Fibroblast of villous mesenchyme (primary cell): ENCODE data around the gene EIF3F. TPM values are rescaled to one million over a fixed set of nuclear protein-coding genes. Genes with fewer than 3 reads are reported as not detected.

Experiments used
- DNase-seq: peaks from one replicate; pipeline ENCODE4 v3.0.0-alpha.2; 2010; ENCODE audit warnings: low read depth
- H3K4me3 ChIP-seq: 2 replicates; pipeline ENCODE4 v1.5.1; 2011; ENCODE audit warnings: low read depth, mild to moderate bottlenecking, low read length
- CTCF ChIP-seq: IDR thresholded peaks from 2 replicates; pipeline ENCODE4 v1.5.1; 2012; ENCODE audit warnings: low read depth, mild to moderate bottlenecking, low read length; ENCODE audit not compliant: insufficient read depth
- total RNA-seq: library from RNA; depleted of rRNA; stranded (reverse); fragments of >200 nt; gene quantifications from 2 replicates; pipeline ENCODE4 v1.2.3, GENCODE V29; 2012

Gene EIF3F
- 182 and 216 TPM in 2 replicates for total RNA-seq

GRCh38 chr11:7986768-7987559, at the start of gene EIF3F:
TSS of gene EIF3F (plus strand) at chr11:7987337. CDS start at chr11:7987353, 16 bp downstream.
- TF ChIP-seq CTCF, result peak; percentile 80
- peak within 1 kb of the TSS; percentile 66 for H3K4me3 ChIP-seq
- peak; percentile 100 for DNase-seq

DNA sequence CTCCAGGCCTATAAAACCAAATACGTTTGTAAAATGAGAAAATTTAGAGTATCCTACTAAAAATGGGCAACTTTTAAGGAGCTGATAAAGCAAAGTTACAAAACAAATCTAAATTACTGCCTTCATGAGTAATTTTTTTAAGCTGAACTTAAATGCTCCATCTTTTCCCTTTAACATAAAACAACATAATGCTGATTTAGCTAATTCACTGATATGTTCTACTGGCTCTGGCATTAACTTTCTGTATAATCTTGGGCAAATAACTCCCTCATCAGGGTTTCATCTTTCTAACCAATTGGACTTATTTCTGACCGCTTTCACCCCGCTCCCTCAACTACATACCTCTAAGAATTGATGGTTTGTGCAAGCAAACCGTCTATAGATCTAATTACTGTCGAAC, 46.0 kb upstream of the EIF3F start:
- TF ChIP-seq CTCF, result no peak
- no peak for DNase-seq
- H3K4me3 ChIP-seq, result no peak overlapping the region

- TF ChIP-seq CTCF, result no peak
- no peak within 1 kb of the TSS for H3K4me3 ChIP-seq
- DNase-seq, result no peak
Measured at GRCh38 chr11:7941608-7942007, 45.5 kb upstream of the EIF3F start, which contains the start of gene OR10A3. TSS of gene OR10A3 (minus strand) at chr11:7941708. CDS start at chr11:7939520, 2,188 bp downstream.

GRCh38 chr11:7944123-7944522, 43.0 kb upstream of the EIF3F start:
- no peak for TF ChIP-seq CTCF

GRCh38 chr11:7949934-7950333, 37.2 kb upstream of the EIF3F start:
- no peak overlapping the region for H3K4me3 ChIP-seq
- TF ChIP-seq CTCF, result no peak
- no peak for DNase-seq

More at GRCh38 chr11:7944123-7944522, 43.0 kb upstream of the EIF3F start:
- H3K4me3 ChIP-seq, result no peak overlapping the region
- DNase-seq, result no peak

DNA sequence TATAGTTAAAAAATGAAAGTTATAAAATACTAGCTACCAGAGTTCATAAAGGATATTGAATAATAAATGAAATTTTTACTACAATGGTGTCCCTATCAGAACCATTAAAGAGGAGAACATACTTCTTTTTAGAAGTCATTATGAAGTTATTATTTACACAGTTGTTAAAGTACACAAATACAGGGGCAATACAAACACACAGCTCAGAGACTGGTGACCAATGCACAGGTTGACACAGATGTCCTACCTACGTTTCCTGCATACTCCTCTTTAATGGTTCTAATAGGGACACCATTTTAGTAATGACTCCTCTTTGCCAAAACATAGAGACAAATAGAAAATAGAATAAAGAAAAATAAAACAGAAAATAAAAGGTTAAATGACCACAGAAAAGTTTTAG, 31.9 kb upstream of the EIF3F start:
- no peak for TF ChIP-seq CTCF
- H3K4me3 ChIP-seq, result no peak overlapping the region
- no peak for DNase-seq

DNA sequence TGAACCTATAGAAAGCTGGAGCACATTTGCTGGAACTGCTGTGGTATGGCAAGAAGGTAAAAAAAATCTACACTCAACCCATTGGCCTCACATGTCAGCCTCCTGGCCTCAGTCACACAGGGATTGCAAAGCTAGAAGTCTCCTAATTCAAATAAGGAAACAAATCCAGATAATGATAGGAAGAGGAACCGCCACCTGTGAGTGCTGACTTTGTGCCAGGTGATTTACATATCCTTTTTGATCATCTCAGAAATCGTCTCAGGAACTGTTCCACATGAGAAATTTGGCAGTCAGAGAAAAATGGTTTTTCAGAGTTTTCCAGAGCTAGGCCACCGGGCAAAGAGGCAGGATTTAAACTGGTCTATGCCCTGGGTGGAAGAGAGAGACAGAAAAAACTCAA, 22.9 kb upstream of the EIF3F start:
- H3K4me3 ChIP-seq, result no peak overlapping the region
- DNase-seq, result no peak
- TF ChIP-seq CTCF, result no peak
